AG04449 (cell line): Measurements from ENCODE around the gene CRIM1.

Experiments used
- CTCF ChIA-PET: fragments of 350-600 bp; formaldehyde crosslinking; extraction: SDS; loops from one replicate; lab custom pipeline; 2021; ENCODE audit warnings: antibody characterized with exemption; lab: Yijun Ruan, JAX
- POLR2A ChIA-PET: fragments of 400-600, 350-600 bp; formaldehyde crosslinking; extraction: SDS; loops from one replicate; lab custom pipeline; 2020; ENCODE audit warnings: antibody characterized with exemption, inconsistent platforms; lab: Yijun Ruan, JAX
- DNase-seq: peaks from one replicate; pipeline ENCODE4 v3.0.0-alpha.2; 2010; ENCODE audit warnings: low read depth, low spot score
- H3K4me3 ChIP-seq: 2 replicates; pipeline ENCODE4 v1.5.1; 2011; ENCODE audit warnings: low read depth, mild to moderate bottlenecking, control low read depth, low read length
- CTCF ChIP-seq: IDR thresholded peaks from one replicate; pipeline ENCODE4 v1.5.1; 2011; ENCODE audit warnings: mild to moderate bottlenecking, moderate library complexity, low read length, control low read depth, inconsistent platforms; ENCODE audit not compliant: insufficient read depth; ENCODE audit errors: missing control alignments

CRIM1 gene

GRCh38 chr2:36507408-36507812, 151.8 kb downstream of the CRIM1 start:
- ChIA-PET CTCF (interaction anchor here (0.7 to 2.0 kb wide), 10 partner anchors 9 to 168 kb away, joined by 3 to 13 read pairs (median 4); no protein-coding TSS in a partner anchor), POLR2A (no interaction called here)
- peak; percentile 77 for TF ChIP-seq CTCF
- no peak for DNase-seq
- no peak overlapping the region for H3K4me3 ChIP-seq

DNA sequence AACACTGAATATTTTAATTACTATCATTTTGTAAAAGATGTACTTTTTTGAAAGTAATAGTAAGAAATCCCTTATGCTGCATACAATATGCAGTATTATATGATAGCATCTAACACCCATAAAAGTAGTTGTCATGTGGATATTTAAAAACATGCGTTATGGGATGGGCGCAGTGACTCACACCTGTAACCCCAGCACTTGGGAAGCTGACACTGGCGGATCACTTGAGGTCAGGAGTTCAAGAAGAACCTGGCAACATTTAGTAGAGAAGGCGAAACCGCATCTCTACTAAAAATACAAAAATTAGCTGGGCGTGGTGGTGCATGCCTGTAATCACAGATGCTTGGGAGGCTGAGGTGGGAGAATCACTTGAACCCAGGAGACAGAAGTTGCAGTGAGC, 153.5 kb downstream of the CRIM1 start:
- ChIA-PET CTCF (no interaction called here), POLR2A (no interaction called here)
- no peak for TF ChIP-seq CTCF
- no peak overlapping the region for H3K4me3 ChIP-seq
- DNase-seq, result no peak

DNA sequence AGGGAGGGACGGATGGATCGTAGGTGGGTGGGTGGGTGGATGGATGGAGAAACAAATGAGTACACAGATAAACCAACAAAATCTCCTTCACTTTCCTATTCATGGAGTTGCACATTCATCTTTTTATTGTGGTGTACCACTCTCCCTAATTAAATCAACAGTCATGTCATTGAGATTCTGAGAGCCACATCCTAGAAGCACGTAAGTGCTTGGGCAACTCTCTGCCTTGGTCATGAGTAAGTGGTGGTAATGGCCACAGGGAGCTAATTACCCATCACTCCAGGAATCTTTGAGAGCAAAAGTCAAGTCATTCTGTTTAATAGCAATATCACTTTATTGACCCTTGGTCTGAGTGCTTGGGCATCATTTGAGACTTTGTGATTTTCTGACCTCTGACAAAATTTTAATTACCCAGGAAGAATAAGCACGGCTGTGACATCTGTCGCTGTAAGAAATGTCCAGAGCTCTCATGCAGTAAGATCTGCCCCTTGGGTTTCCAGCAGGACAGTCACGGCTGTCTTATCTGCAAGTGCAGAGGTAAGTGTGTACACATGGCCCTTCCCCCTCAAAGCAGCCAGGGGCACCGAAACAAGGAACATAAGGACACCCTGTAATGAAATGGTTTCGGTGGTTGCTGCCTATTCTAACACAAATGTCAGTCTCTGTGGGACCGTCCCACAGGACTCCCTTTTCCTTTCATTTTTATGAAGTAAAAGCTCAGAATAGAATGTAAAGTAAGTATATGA, 156.5 kb downstream of the CRIM1 start:
- CTCF ChIA-PET, result interaction anchor here (0.9 to 2.3 kb wide), 7 partner anchors 9 to 161 kb away, joined by 3 to 6 read pairs (median 3); no protein-coding TSS in a partner anchor
- POLR2A ChIA-PET, result no interaction called here

DNA sequence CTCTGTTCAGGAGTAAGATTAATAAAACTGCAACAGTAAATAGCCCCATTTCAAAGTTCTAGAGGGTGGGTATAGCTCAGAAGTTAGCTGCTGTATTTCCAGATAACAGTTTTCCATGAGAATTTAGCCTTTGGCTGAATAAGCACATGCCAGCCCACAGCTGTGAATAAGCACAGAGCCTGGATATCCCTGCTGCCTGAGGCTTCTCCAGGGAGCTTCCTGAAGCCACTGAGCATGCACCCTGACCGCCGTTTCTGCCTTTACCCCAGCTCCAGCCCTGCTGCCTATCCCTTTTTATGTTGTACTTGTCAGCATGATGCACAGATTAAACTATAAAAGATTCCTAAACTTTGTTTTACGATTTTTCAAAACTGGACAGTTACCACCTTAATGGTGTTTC, 157.1 kb downstream of the CRIM1 start:
- no peak for DNase-seq
- TF ChIP-seq CTCF, result no peak
- H3K4me3 ChIP-seq, result no peak overlapping the region
- ChIA-PET POLR2A (no interaction called here), CTCF (interaction anchor here (0.9 to 2.3 kb wide), 7 partner anchors 8 to 160 kb away, joined by 3 to 6 read pairs (median 3); no protein-coding TSS in a partner anchor)

More for the DNA sequence above, 156.5 kb downstream of the CRIM1 start:
- DNase-seq, result no peak
- TF ChIP-seq CTCF, result no peak
- no peak overlapping the region for H3K4me3 ChIP-seq

- TF ChIP-seq CTCF, result no peak
- no peak for DNase-seq
- ChIA-PET CTCF (interaction anchor here (0.7 to 2.3 kb wide), 4 partner anchors 17 to 161 kb away, joined by 3 to 6 read pairs (median 4); no protein-coding TSS in a partner anchor), POLR2A (no interaction called here)
- no peak overlapping the region for H3K4me3 ChIP-seq
Observed at GRCh38 chr2:36513661-36514060, 158.1 kb downstream of the CRIM1 start.

DNA sequence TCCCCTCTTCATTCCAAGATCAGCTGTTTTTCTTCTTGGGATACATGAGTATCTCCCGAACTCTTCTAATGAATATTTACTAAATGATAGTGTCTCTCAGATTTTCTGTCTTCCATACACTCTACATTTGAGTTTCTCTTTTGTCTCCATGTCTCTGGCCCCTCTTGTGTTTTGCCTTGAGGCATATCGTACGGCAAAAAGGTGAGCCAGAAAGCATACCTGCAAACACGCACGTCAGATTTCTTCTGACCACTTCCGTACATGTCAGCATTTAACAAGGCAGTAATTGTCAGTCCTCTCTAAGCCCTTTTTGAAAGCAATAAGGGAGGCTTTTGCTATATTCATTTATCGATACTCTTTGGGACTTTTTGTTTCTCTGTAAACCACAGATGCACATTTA, 160.0 kb downstream of the CRIM1 start:
- H3K4me3 ChIP-seq, result no peak overlapping the region
- TF ChIP-seq CTCF, result no peak
- CTCF ChIA-PET, result interaction anchor here (1.2 to 1.6 kb wide), 5 partner anchors 8 to 164 kb away, joined by 3 to 6 read pairs (median 4); no protein-coding TSS in a partner anchor
- POLR2A ChIA-PET, result interaction anchor here (0.9 to 1.0 kb wide), 2 partner anchors 9 to 22 kb away, joined by 3 to 7 read pairs; no protein-coding TSS in a partner anchor
- no peak for DNase-seq
